Caco-2 (cell line): ENCODE measurements around the gene SOX18. TPM values are rescaled to one million over a fixed set of nuclear protein-coding genes. Genes with fewer than 3 reads are reported as not detected.

Experiments used
- BruUV-seq: library from RNA; stranded (reverse); fragments of 400-500 nt; replicated peaks from 2 replicates; lab custom pipeline; 2021; lab: Mats Ljungman, UMichigan
- CTCF ChIA-PET: fragments of 300-600 bp; sonication (Branson Sonifier 250); formaldehyde crosslinking; loops from one replicate; lab custom pipeline; 2022; ENCODE audit warnings: antibody characterized with exemption; lab: Charles Lee
- POLR2A ChIA-PET: fragments of 300-600 bp; sonication (Branson Sonifier 250); formaldehyde crosslinking; loops from one replicate; lab custom pipeline; 2022; ENCODE audit warnings: antibody characterized with exemption; lab: Charles Lee
- DNase-seq, 2 experiments: peaks; one replicate each; pipeline versions ENCODE4 v3.0.0 to v3.0.0-alpha.2; 2020 to 2022
- H3K27me3 ChIP-seq: replicated peaks from 2 replicates; pipeline ENCODE4 v1.6.0; 2011; ENCODE audit warnings: low read length; ENCODE audit not compliant: control insufficient read depth, insufficient read depth
- H3K36me3 ChIP-seq: 2 replicates; pipeline ENCODE4 v1.5.1; 2011; ENCODE audit warnings: low read length; ENCODE audit not compliant: control insufficient read depth, insufficient read depth
- H3K4me1 ChIP-seq: fragments of 250-450 bp; sonication (Bioruptor Pico); 2 replicates; pipeline ENCODE4 v1.5.1; 2020; ENCODE audit warnings: mild to moderate bottlenecking
- H3K4me3 ChIP-seq: 2 replicates; pipeline ENCODE4 v1.5.1; 2011; ENCODE audit warnings: low read depth, mild to moderate bottlenecking, control low read depth, low read length
- H3K9me3 ChIP-seq: fragments of 250-450 bp; sonication (Bioruptor Pico); 2 replicates; pipeline ENCODE4 v1.5.1; 2020; ENCODE audit warnings: mild to moderate bottlenecking, moderate library complexity
- H3K27ac Mint-ChIP-seq: one replicate; pipeline ENCODE4 v1.8.0; 2022; ENCODE audit warnings: mixed read lengths; ENCODE audit not compliant: unreplicated experiment
- H3K27me3 Mint-ChIP-seq: one replicate; pipeline ENCODE4 v1.8.0; 2022; ENCODE audit warnings: mixed read lengths; ENCODE audit not compliant: insufficient read depth, unreplicated experiment
- H3K36me3 Mint-ChIP-seq: one replicate; pipeline ENCODE4 v1.8.0; 2022; ENCODE audit warnings: mild to moderate bottlenecking, mixed read lengths; ENCODE audit not compliant: insufficient read depth, unreplicated experiment
- H3K4me1 Mint-ChIP-seq: one replicate; pipeline ENCODE4 v1.8.0; 2022; ENCODE audit warnings: low read depth, mixed read lengths; ENCODE audit not compliant: unreplicated experiment
- H3K4me3 Mint-ChIP-seq: one replicate; pipeline ENCODE4 v1.8.0; 2022; ENCODE audit warnings: mild to moderate bottlenecking, moderate library complexity, mixed read lengths; ENCODE audit not compliant: unreplicated experiment
- H3K9me3 Mint-ChIP-seq: one replicate; pipeline ENCODE4 v1.8.0; 2022; ENCODE audit warnings: mixed read lengths; ENCODE audit not compliant: unreplicated experiment
- intact Hi-C: fragments of 100-400 bp; cut with micrococcal nuclease; formaldehyde crosslinking; loops from one replicate; pipeline ENCODE4 v1.10.0; 2022; ENCODE audit not compliant: unreplicated experiment
- total RNA-seq: library from RNA; stranded (reverse); gene quantifications from 2 replicates; pipeline ENCODE4 v1.2.3, GENCODE V29; 2022
- TF ChIP-seq, protein P1 (sequence below), 2 experiments: fragments of 200-600 bp in 1 of 2; IDR thresholded peaks; 1 replicate in 1 of 2; 2 replicates in 1 of 2; pipeline versions ENCODE4 v1.5.1 to v1.8.0; 2011 to 2022; ENCODE audit warnings: antibody characterized with exemption in 1 of 2, control low read depth in 1 of 2, inconsistent platforms in 1 of 2, low read depth in 1 of 2, low read length in 1 of 2, mild to moderate bottlenecking in 1 of 2, moderate library complexity in 1 of 2; ENCODE audit not compliant: insufficient read depth in 1 of 2, severe bottlenecking in 1 of 2, unreplicated experiment in 1 of 2

The SOX18 gene
- total RNA-seq, 1 experiment from 2014 or later, result 0.84 TPM

DNA sequence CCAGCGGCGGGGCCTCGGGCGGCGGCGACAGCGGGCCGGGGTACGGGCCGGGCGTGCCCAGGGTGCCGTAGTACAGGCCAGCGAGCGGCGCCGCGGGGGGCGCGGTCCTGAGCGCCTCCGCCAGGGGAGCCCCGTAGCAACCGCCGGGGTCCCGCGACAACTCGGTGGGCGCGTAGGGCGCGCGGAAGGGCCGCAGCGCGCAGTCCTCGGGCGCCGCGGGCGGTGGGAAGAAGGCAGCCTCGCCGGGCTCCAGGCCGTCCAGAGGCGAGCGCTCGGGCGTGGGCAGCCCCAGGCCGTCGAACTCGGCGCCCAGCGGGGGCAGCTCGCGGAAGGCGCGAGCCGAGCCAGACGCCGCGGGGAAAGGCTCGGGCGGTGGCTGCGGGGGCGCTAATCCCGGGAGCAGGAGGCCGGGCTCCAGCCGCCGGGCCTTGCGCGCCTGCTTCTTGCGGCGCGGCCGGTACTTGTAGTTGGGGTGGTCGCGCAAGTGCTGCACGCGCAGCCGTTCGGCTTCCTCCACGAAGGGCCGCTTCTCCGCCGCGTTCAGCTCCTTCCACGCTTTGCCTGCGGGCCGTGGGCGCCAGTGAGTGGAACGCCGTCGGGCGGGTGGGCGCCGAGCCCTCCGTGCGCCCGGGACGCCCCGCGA is 916 bp downstream of the SOX18 start:
- Mint-ChIP-seq H3K4me1 (no peaks in the 10 kb centered on the region), H3K27me3 (peaks cover 21% of the 10 kb centered on the region), H3K27ac (no peak overlapping the region), H3K9me3 (no peaks in the 10 kb centered on the region), H3K4me3 (peak overlapping the region; percentile 61), H3K36me3 (no peaks in the 10 kb centered on the region)
- TF ChIP-seq, protein P1, sequence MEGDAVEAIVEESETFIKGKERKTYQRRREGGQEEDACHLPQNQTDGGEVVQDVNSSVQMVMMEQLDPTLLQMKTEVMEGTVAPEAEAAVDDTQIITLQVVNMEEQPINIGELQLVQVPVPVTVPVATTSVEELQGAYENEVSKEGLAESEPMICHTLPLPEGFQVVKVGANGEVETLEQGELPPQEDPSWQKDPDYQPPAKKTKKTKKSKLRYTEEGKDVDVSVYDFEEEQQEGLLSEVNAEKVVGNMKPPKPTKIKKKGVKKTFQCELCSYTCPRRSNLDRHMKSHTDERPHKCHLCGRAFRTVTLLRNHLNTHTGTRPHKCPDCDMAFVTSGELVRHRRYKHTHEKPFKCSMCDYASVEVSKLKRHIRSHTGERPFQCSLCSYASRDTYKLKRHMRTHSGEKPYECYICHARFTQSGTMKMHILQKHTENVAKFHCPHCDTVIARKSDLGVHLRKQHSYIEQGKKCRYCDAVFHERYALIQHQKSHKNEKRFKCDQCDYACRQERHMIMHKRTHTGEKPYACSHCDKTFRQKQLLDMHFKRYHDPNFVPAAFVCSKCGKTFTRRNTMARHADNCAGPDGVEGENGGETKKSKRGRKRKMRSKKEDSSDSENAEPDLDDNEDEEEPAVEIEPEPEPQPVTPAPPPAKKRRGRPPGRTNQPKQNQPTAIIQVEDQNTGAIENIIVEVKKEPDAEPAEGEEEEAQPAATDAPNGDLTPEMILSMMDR (IDR thresholded peaks at IDR 0.05; ENCODE audit: insufficient read depth in 1 of 2, low read depth in 1 of 2, low read length in 1 of 2, severe bottlenecking in 1 of 2, unreplicated experiment in 1 of 2), result no peak
- DNase-seq, result no peak
- peaks cover 1% of the 10 kb centered on the region for H3K27me3 ChIP-seq
- H3K36me3 ChIP-seq, result no peaks in the 10 kb centered on the region
- H3K9me3 ChIP-seq, result no peaks in the 10 kb centered on the region
- ChIA-PET CTCF (interaction anchor here (8.0 kb wide), 1 partner anchor 10 kb away, joined by 64 read pairs; no protein-coding TSS in a partner anchor), POLR2A (no interaction called here)
- peaks cover 3% of the 10 kb centered on the region for H3K4me1 ChIP-seq
- peak overlapping the region; percentile 8 for H3K4me3 ChIP-seq
- BruUV-seq, result no TSS peak
- intact Hi-C loops, result loop anchor here (1.0 kb wide), 1 partner anchor 15 kb away; the partner anchor contains the start of gene TCEA2

DNA sequence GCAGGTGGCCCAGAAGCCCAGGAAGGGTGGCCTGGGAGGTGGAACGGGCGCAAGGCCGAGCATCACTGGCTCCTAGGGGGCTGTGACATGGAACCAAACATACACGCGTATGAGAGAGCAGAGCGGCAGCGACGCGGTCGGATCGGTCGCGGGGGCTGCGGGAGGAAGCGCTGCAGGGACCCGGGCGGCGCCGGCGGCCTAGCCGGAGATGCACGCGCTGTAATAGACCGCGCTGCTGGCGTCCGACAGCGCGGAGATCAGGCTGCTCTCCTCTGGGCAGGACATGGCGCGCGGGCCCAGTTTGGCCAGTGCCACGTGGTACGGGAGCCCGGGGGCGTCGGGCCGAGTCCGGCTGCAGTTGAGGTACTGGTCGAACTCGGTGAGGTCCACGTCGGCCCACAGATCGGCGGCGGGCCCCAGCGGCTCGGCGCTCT is 1.5 kb downstream of the SOX18 start:
- POLR2A ChIA-PET, result no interaction called here

DNA sequence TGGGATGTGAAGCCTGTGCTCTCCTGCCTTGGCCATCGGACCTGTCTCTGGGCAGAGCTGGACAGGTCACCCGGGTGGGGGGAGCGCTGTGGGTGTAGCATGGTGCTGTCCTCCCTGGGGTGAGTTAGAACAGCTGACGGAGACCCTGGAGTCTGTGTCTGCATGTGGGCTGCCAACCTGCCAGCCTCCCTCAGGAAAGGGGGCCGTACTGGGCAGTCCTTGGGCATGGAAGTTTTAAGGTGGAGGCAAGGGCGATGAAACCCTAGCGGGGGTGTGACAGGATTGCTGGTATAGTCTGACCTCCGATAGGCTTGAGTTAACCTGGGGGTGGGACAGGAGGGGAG is 2.4 kb downstream of the SOX18 start:
- DNase-seq, result no peak
- BruUV-seq, result no TSS peak
- no peak overlapping the region for H3K27ac Mint-ChIP-seq
- H3K4me1 Mint-ChIP-seq, result no peaks in the 10 kb centered on the region
- intact Hi-C loops, result loop anchor here (1.0 kb wide), 1 partner anchor 8 kb away; no protein-coding TSS in a partner anchor
- no peak overlapping the region for H3K4me3 ChIP-seq
- TF ChIP-seq, protein P1 (IDR thresholded peaks at IDR 0.05; ENCODE audit: insufficient read depth in 1 of 2, low read depth in 1 of 2, low read length in 1 of 2, severe bottlenecking in 1 of 2, unreplicated experiment in 1 of 2), result no peak
- no peaks in the 10 kb centered on the region for H3K36me3 ChIP-seq
- peaks cover 21% of the 10 kb centered on the region for H3K27me3 Mint-ChIP-seq
- peak overlapping the region; percentile 46 for H3K4me3 Mint-ChIP-seq
- no peaks in the 10 kb centered on the region for H3K9me3 Mint-ChIP-seq
- H3K27me3 ChIP-seq, result peaks cover 1% of the 10 kb centered on the region
- ChIA-PET POLR2A (no interaction called here), CTCF (interaction anchor here (1.6 kb wide), 1 partner anchor 9 kb away, joined by 7 read pairs; no protein-coding TSS in a partner anchor)
- H3K9me3 ChIP-seq, result no peaks in the 10 kb centered on the region
- no peaks in the 10 kb centered on the region for H3K36me3 Mint-ChIP-seq
- H3K4me1 ChIP-seq, result peaks cover 3% of the 10 kb centered on the region

More for the DNA sequence above, 1.5 kb downstream of the SOX18 start:
- Histone ChIP-seq H3K9me3 (no peaks in the 10 kb centered on the region), H3K27me3 (peaks cover 1% of the 10 kb centered on the region), H3K36me3 (no peaks in the 10 kb centered on the region), H3K4me1 (peaks cover 3% of the 10 kb centered on the region), H3K4me3 (no peak overlapping the region)
- Mint-ChIP-seq H3K36me3 (no peaks in the 10 kb centered on the region), H3K27me3 (peaks cover 21% of the 10 kb centered on the region), H3K4me3 (peak overlapping the region; percentile 46), H3K4me1 (no peaks in the 10 kb centered on the region), H3K27ac (no peak overlapping the region), H3K9me3 (no peaks in the 10 kb centered on the region)
- TF ChIP-seq, protein P1 (IDR thresholded peaks at IDR 0.05; ENCODE audit: insufficient read depth in 1 of 2, low read depth in 1 of 2, low read length in 1 of 2, severe bottlenecking in 1 of 2, unreplicated experiment in 1 of 2), result no peak
- CTCF ChIA-PET, result interaction anchor here (1.6 to 8.0 kb wide), 2 partner anchors 9 kb away, joined by 7 to 64 read pairs; no protein-coding TSS in a partner anchor
- no peak for DNase-seq
- intact Hi-C loops, result loop anchor here (1.0 kb wide), 1 partner anchor 9 kb away; no protein-coding TSS in a partner anchor
- BruUV-seq, result no TSS peak
